Superior temporal gyrus (tissue), 1 donor: ENCODE measurements around the gene SLC5A12.
"Not testable (repeated sequence)": the region's sequence is repeated elsewhere in the genome, so short reads cannot be mapped to it uniquely, and the experiment has no call there.

Experiments used
- DNase-seq: peaks from one replicate; pipeline ENCODE4 v3.0.0-alpha.2; 2016; ENCODE audit errors: extremely low spot score

Gene SLC5A12

GRCh38 chr11:26655287-26655686 lies 66.6 kb downstream of the SLC5A12 start:
- DNase-seq: no peak

- no peak for DNase-seq
These were observed 69.9 kb downstream of the SLC5A12 start for GRCh38 chr11:26651916-26652315.

GRCh38 chr11:26649884-26650283 lies 72.0 kb downstream of the SLC5A12 start:
- peak; percentile 79 for DNase-seq

- DNase-seq: not testable (repeated sequence)
These were observed 78.5 kb downstream of the SLC5A12 start for GRCh38 chr11:26643314-26643713.

- DNase-seq: no peak
These were observed 89.1 kb downstream of the SLC5A12 start for GRCh38 chr11:26632691-26633159.

DNA sequence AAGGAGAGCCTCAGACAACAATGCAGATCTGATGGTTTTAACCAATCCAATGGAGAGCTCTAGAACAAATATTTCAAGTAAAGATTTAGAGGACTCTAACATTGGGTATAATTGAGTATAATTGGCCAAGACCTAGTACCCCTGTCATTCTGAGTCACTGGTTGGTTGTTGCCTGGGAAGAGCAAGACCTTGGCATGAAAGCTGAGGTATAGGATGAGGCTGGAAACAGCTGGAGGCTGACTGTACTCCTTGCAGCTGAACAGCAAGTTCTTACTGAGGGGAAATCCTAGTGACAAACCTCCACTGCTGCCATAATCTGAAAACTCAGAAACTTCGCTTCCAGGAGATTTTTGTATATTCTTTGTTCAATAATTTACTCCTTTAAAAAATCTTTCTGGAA lies 95.5 kb downstream of the SLC5A12 start:
- DNase-seq: no peak

DNA sequence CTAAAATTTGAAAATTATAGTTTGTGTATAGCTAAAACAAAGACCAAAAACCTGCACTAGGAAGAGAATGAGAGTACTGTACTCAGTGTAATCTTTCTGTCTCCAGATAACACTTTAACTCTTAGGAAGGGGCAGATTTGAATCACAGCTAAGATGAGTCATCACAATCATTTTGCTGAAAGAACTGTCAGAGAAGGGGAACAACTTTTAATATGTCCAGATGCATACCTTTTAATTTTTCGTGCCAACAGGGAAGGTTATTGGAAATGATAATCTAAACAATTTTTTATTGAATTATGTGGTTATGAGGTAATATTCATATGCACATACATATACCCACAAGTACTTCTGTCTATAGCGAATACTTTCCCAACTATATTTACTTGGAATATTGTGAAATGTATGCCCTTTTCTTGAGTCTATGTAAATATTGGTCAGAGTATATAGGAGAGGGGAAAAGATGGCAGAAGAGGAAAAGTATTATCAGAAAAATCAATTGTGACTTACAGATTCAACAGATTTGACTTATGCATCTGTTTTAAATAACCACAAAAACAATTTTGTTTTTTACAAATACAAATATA lies 98.7 kb downstream of the SLC5A12 start:
- DNase-seq: no peak

GRCh38 chr11:26622181-26622580 lies 99.7 kb downstream of the SLC5A12 start:
- DNase-seq: no peak

DNA sequence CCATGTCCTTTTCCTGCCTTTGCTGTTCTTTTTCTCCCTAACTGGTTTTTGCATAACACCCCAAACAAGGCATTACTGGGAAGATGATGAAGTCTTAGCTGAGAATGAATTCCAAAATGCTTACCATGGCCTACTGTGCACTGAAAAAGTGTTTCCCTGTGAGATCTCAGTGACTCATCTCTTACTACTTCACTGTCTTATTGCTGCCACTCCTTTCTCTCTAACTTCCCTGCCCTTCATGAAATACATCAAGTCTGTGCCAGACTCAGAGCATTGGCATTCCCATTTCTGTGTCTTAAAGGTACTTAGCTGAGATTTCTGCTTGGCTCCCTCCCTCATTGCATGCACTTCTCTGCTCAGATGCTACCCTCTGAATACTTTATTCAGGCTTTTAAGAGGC lies 100.7 kb downstream of the SLC5A12 start:
- no peak for DNase-seq

DNA sequence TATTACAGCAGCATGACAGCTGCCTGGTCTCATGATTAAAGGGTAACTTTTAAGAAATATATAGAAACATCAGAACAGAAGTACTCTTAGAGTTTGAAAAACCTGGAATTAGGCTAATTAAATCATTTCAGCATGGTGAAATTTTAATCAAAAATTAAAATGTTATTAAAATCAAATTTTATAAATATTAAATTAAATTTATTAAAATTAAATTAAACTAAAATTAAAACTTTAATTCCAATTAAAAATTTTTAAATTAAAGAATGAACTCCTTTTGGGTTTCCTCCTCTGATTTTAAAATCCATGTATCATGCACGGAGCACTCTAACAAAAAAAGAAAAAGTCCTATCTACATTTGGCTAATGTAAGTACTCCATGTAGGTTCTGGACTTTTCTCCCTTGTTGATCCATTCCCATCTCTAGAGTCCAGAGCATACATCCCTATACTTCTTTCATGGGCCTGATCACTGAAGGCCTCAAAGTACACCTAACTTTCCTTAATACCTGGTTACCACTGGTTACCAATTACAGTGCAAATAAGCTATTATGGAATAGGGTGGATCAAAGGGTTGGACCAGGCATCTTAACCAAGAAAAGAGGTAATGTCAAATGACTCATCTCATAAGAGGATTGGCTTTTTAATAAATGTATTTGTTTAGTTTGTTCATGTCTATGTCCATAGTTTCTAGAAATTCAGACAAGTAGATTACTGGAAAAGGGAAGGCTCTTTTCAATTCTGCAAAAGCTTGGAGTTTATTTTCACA lies 101.4 kb downstream of the SLC5A12 start:
- no peak for DNase-seq

DNA sequence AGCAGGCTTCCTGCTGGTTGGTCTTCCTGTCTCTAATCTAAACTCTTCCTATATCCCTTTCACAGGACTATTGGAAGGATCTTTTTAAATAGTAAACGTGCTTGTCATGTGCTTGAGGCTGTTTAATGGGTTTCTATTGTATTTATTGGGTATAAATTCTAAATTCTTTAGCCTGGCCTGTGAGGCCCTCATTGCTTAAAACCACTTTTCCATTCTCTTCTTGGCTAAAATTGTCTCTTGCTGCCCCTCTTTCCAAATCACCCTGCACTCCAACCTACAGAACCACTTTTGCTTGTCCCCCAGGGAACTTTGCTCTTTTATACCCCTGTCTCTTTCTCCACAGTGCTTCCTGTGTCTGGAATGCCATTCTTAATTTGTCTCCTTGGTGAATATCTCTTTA lies 103.4 kb downstream of the SLC5A12 start:
- no peak for DNase-seq
